Inflammatory macrophage treated with lipopolysaccharide for 1 hour (primary cell): ENCODE results near the gene CD180.

Experiments used
- DNase-seq, 2 donors: peaks; one replicate each; pipeline ENCODE4 v3.0.0-alpha.2; 2020 to 2022

Gene CD180

GRCh38 chr5:67196537-67197059 lies at the start of gene CD180:
Gene CD180 (minus strand): TSS chr5:67196799. CDS start chr5:67196641, 158 bp downstream.
- DNase-seq: no peak

GRCh38 chr5:67246108-67246507 lies 49.5 kb upstream of the CD180 start:
- peak; percentile 40 to 89 for DNase-seq

GRCh38 chr5:67245259-67245846 lies 48.8 kb upstream of the CD180 start:
- no peak for DNase-seq

- DNase-seq: no peak
These were observed 47.8 kb upstream of the CD180 start for GRCh38 chr5:67244345-67244793.

- no peak for DNase-seq
These were observed 47.3 kb upstream of the CD180 start for GRCh38 chr5:67243944-67244343.

- DNase-seq: no peak
These were observed 46.8 kb upstream of the CD180 start for GRCh38 chr5:67243349-67243748.

DNA sequence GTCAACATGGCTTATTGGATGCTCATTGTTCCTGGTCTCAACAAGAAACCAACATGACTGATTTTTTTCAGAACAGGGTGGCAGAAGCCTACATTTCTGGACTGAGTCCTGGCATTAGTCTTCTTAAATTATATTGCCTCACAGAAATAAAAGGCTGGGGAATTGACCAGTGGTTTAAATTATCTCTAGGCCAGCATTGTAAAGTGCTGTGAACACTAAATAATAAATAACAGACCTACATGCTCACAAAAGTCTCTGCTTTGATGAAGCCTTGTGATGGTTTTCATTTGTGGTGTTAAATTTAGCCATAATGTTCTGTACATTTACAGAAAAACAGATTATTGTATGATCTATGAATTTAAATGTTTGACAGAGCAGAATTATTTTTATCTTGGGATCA lies 44.7 kb upstream of the CD180 start:
- DNase-seq: no peak

DNA sequence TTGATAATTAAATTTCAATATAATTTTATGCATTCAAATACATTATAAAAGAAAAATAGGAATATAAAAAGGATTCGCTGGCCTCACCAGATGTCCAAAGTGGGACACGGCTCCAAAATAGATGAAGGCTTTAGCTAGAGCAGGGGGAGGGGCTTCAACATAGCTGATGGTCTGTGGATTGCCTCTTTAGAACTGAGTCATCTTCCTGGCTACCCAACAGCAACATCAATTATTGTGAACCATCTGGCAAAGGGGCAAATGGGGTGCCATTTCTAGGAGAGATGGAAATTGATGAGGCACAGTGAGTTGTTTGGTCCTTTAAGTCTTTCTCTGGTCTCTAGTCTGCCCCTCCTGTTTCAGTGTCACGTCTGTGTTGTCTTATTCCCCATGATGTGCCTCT lies 44.2 kb upstream of the CD180 start:
- no peak for DNase-seq

GRCh38 chr5:67240065-67240464 lies 43.5 kb upstream of the CD180 start:
- no peak for DNase-seq

DNA sequence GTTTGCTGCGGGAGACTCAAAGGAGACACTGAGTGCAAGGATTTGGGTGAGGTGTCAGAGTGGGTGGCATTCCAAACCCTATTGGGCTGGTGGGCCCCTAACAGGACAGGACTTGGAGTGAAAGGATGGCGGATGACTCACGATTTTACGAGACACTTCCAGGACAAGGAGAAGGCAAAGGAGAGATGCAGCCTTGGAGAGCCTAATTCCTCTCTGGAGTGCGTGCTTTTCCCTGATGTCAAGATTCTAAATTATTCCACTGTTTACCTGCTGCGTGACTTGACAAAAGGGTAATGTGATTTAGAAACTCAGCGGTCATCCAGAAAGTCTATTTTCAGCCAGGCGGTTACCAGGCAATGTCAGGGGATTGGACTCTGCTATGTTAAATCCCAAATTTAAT lies 41.6 kb upstream of the CD180 start:
- DNase-seq: no peak

DNA sequence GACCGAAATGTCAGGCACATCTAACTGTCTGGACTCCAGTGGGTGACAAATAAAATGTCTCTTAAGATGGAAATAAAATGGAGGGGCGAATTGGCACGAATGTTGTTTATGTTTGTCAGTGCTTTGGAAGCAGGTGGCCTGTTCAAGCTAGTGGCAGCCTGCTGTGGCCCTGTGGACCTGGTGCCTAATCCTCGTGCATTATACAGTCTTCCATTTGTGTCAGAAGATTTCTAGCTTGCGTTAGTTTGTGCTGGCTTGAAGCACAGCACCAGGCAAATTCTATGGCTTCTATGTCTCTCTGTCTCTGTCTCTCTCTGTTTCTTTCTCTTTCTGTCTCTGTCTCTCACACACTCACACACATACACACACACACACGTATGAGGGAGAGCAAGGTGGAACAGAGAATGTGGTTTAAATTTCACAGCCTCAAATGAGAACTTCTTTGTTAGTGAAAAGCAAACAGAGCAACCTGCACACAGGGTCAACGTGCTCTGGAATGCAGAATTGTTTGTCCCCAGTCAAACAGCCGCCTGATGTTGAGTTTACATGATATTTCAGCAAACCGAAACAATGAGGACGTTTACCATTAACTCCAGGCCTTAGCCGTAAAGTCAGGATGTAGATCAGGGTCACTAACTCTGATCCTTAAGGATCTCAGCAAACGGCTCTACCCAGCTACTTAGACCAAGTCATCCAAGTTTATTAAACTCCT lies 39.0 kb upstream of the CD180 start:
- no peak for DNase-seq

DNA sequence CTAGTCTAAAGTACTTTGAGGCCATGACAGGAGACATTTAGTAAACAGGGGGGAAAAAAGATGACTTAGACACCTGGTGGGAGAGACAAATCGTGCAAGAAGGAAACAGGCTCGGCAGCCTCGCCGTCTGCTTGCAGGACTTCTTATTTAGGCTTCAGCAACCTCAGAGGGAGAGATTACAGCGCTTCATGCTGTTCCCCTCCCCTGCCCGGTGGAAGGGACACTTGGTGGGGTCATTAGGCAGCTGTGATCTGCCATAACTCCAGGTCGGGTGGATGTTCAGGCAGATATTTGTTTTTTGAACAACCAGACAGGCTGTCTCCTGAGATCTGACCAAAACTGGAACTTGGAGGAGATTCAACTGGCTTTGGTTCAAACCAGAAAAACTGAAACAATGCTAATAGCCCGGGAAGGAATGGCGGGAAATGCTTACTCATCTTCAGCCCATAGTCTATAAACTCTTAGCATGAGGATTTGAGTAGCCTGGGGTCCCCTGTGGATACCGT lies 38.1 kb upstream of the CD180 start:
- DNase-seq: no peak

DNA sequence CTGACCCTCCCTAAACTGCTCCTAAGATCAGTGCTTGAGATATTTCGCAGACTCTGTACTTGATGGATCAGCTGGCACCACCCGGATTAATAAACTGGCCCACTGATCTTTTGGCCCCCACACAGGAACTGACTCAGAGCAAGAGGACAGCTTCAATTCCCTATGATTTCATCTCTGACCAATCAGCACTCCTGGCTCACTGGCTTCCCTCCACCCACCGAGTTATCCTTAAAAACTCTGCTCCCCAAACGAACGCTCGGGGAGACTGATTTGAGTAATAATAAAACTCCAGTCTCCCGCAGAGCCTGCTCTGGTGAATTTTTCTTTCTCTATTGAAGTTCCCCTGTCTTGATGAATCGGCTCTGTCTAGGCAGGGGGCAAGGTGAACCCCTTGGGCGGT lies 36.5 kb upstream of the CD180 start:
- DNase-seq: no peak

DNA sequence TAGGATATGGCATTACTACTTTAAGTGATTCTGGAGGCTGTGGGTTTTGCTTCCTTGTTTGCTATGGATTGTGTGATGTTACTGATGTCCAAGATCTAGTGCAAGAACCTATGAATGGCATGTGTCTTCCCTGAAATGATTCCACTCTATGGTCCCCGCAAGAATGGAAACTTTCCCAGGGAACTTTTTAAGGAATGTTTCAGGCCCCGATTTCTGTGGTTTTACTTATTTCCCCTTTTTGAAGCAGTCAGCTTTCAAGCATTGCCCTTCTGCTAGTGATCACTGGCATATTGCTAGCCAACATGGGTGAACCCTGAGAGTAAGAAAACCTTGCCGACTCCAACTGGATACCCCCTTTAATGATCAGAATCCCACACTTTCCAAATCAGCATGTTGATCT lies 26.6 kb upstream of the CD180 start:
- DNase-seq: peak; percentile 59 to 78

- peak; percentile 41 to 78 for DNase-seq
These were observed 25.8 kb upstream of the CD180 start for GRCh38 chr5:67222243-67223025.

GRCh38 chr5:67221487-67222242 lies 25.1 kb upstream of the CD180 start:
- DNase-seq: peak; percentile 70 to 83

DNA sequence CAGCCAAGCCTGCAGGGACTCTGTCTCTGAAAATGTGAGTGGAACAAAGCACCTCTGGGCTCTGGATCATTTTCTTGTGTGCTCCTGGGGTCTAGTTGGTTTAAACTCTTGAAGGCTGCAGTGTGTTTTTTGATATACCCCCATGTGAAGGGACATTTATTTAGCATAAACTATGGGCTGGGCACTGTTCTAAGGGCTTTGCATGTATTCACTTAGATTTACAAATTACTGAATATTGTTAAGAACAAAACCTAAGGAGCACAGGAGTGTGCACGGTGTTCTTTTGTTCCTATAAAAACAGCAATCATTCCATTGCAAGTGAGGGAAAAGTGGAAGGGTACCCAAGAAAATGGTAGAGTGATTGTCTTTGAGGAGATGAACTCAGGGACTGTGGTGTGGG lies 20.0 kb upstream of the CD180 start:
- DNase-seq: no peak

GRCh38 chr5:67215519-67216471 lies 19.2 kb upstream of the CD180 start:
- DNase-seq: peak; percentile 74 to 77

GRCh38 chr5:67214707-67215447 lies 18.3 kb upstream of the CD180 start:
- DNase-seq: no peak

GRCh38 chr5:67214036-67214435 lies 17.4 kb upstream of the CD180 start:
- no peak for DNase-seq

DNA sequence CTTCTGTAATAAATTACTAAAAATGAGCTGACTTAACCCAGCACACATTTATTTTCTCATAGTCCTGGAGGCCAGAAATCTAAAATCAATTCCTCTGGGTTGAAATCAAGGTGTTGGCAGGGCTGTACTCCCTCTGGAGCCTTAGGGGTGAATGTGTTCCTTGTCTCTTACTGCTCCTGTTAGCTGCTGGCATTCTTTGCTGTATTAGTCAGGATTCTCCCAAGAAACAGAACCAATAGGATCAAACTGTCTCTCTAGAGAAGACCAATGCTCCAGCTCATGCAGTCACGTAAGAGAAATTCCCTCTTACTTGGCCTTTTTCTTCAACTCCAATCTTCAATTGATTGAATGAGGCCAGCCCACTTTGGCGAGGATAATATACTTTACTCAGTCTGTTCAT lies 15.3 kb upstream of the CD180 start:
- DNase-seq: no peak
